Measurements from ENCODE around the gene PABPN1.

DNA sequence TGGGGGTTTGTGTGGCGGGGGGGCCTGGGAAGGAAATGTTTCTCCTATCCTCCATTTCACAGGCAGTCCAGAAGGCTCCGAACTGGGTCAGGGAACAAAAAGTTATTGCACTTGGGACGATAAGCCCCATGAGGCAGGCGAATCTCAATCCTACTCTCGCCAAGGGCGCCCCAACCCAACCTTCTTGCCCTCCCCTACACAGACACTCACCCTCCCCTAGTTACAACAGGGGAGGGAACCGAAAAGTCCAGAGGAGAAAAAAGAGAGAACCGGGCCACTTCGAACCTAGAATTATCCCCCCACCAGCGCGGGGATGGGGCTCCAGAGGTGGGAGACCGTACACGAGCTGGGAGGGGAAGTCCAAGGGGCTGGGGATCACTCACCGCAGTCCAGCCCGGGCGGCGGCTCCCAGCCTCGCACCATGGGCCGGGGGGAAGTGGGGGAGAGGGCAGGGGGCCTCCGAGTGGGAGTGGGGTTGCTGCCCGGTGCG is 35.7 kb upstream of the PABPN1 start:
- no peak for TF ChIP-seq GATA2 (IDR thresholded peaks at IDR 0.05; ENCODE audit: low read depth, low read length)
- no peak for TF ChIP-seq GATA3 (IDR thresholded peaks at IDR 0.05; ENCODE audit: low read depth, low read length)

All from SH-SY5Y (cell line).